Measurements from ENCODE around the gene RRBP1.

- TF ChIP-seq CTCF (IDR thresholded peaks at IDR 0.05) (no peak), POLR2A (IDR thresholded peaks at IDR 0.05) (no peak)
Measured at GRCh38 chr20:17646209-17646960, 35.7 kb downstream of the RRBP1 start.

All from body of pancreas (tissue), 4 donors.